Measurements from ENCODE around the gene INTS6. TPM values are rescaled to one million over a fixed set of nuclear protein-coding genes. Genes with fewer than 3 reads are reported as not detected.

Gene INTS6
- total RNA-seq, 4 donors from 2014 or later = 16.5 to 24.4 (median 18.0) TPM

GRCh38 chr13:51364404-51365008 lies 88.3 kb downstream of the INTS6 start:
- no peaks in the 10 kb centered on the region for H3K4me1 ChIP-seq
- intact Hi-C loops (cut with DNase I; ENCODE audit: low total_unique reads) = no loop called here
- no peak overlapping the region for H3K27ac ChIP-seq
- no peaks in the 10 kb centered on the region for H3K27me3 ChIP-seq
- in situ Hi-C loops (cut with MboI; ENCODE audit: low sequenced_read_pairs in 4 of 4) = no loop called here
- TF ChIP-seq CTCF (IDR thresholded peaks at IDR 0.05 in 4 of 5, conservative IDR thresholded peaks at IDR 0.05 in 1 of 5) (no peak), POLR2A (IDR thresholded peaks at IDR 0.05) (no peak)
- H3K9me3 ChIP-seq = no peaks in the 10 kb centered on the region
- no peak for DNase-seq
- no peak for ATAC-seq
- peaks cover 0 to 50% of the 10 kb centered on the region in 2 donors for H3K36me3 ChIP-seq
- no peak overlapping the region for H3K4me3 ChIP-seq

DNA sequence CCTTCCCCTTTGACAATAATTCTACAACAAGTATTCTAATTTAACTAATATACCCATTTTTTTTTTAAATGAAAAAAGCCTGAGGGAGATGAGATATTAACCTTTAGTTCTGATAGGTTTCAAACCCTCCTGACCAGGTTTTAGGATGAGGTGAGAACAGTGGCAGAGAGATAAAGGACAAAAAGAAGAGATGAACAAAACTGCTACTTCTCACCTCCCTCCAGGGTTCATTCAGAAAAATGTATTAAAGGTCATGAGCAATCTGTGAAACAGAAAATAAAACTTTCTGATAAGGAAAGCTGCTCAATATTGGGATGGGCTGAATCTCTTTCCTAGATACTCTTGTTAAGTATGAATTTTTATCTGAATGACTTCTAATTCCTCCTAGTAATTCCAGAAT lies 89.2 kb downstream of the INTS6 start:
- Histone ChIP-seq H3K27ac (no peak overlapping the region), H3K9me3 (no peaks in the 10 kb centered on the region), H3K27me3 (no peaks in the 10 kb centered on the region), H3K36me3 (peaks cover 0 to 41% of the 10 kb centered on the region in 2 donors), H3K4me3 (no peak overlapping the region), H3K4me1 (no peaks in the 10 kb centered on the region)
- in situ Hi-C loops (cut with MboI; ENCODE audit: low sequenced_read_pairs in 4 of 4) = no loop called here
- TF ChIP-seq POLR2A (IDR thresholded peaks at IDR 0.05) = no peak
- no peak for TF ChIP-seq CTCF (IDR thresholded peaks at IDR 0.05 in 4 of 5, conservative IDR thresholded peaks at IDR 0.05 in 1 of 5)
- intact Hi-C loops (cut with DNase I; ENCODE audit: low total_unique reads) = no loop called here
- ATAC-seq (no peak), DNase-seq (no peak)

DNA sequence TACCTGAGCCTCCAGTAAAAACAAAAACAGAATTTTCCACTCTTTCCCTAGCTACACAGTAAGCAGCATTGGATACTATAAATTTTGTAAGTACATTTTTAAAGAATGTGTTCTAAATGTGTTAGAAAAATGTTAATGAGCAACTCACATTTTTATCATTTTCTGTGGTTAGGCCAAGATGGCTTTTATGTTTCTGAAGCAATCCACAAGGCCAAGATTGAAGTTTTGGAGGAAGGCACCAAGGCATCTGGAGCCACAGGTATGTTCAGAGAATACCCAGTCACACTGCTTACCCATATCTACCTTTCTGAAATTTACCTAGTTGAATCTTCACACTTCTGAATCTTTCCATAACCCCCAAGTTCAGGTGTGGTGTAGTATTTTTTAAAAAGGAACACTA lies 91.7 kb downstream of the INTS6 start:
- Histone ChIP-seq H3K27me3 (no peaks in the 10 kb centered on the region), H3K9me3 (no peaks in the 10 kb centered on the region), H3K27ac (no peak overlapping the region), H3K4me3 (no peak overlapping the region), H3K4me1 (no peaks in the 10 kb centered on the region), H3K36me3 (peaks cover 0 to 17% of the 10 kb centered on the region in 2 donors)
- in situ Hi-C loops (cut with MboI; ENCODE audit: low sequenced_read_pairs in 4 of 4) = no loop called here
- ATAC-seq (no peak), DNase-seq (no peak)
- TF ChIP-seq CTCF (IDR thresholded peaks at IDR 0.05 in 4 of 5, conservative IDR thresholded peaks at IDR 0.05 in 1 of 5) (no peak), POLR2A (IDR thresholded peaks at IDR 0.05) (no peak)
- intact Hi-C loops (cut with DNase I; ENCODE audit: low total_unique reads) = no loop called here

- intact Hi-C loops (cut with DNase I; ENCODE audit: low total_unique reads) = no loop called here
- no peak for DNase-seq
- TF ChIP-seq POLR2A (IDR thresholded peaks at IDR 0.05) = no peak
- no peak for TF ChIP-seq CTCF (IDR thresholded peaks at IDR 0.05 in 4 of 5, conservative IDR thresholded peaks at IDR 0.05 in 1 of 5)
- no peak for ATAC-seq
- no peak overlapping the region for H3K4me3 ChIP-seq
- H3K27ac ChIP-seq = no peak overlapping the region
- H3K9me3 ChIP-seq = no peaks in the 10 kb centered on the region
- H3K27me3 ChIP-seq = no peaks in the 10 kb centered on the region
- no peaks in the 10 kb centered on the region for H3K4me1 ChIP-seq
- in situ Hi-C loops (cut with MboI; ENCODE audit: low sequenced_read_pairs in 4 of 4) = no loop called here
- peaks cover 0 to 11% of the 10 kb centered on the region in 2 donors for H3K36me3 ChIP-seq
Measured at GRCh38 chr13:51360489-51360888, 92.3 kb downstream of the INTS6 start.

DNA sequence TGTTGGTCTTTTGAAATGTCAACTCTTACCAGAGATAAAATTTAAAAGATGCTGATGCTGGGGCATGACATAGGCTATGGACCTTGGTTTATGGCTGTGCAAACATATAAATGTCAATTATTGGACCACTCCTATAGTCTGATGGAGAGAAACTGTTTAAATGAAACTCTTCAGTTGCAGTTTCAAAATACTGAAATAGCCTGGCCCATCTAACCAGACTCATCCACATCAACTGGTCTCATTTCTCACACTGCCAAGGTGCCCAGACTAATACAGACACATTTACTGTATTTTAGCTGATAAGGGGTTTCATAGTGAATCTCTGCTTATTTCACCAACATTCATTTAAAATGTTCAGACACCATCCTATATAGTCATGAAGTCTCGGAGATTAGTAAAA lies 93.5 kb downstream of the INTS6 start:
- no peaks in the 10 kb centered on the region for H3K27me3 ChIP-seq
- TF ChIP-seq CTCF (IDR thresholded peaks at IDR 0.05 in 4 of 5, conservative IDR thresholded peaks at IDR 0.05 in 1 of 5) (no peak), POLR2A (IDR thresholded peaks at IDR 0.05) (no peak)
- H3K4me3 ChIP-seq = no peak overlapping the region
- H3K9me3 ChIP-seq = no peaks in the 10 kb centered on the region
- H3K27ac ChIP-seq = no peak overlapping the region
- intact Hi-C loops (cut with DNase I; ENCODE audit: low total_unique reads) = no loop called here
- no peak for ATAC-seq
- H3K4me1 ChIP-seq = no peaks in the 10 kb centered on the region
- H3K36me3 ChIP-seq = no peaks in the 10 kb centered on the region
- DNase-seq = no peak
- in situ Hi-C loops (cut with MboI; ENCODE audit: low sequenced_read_pairs in 4 of 4) = no loop called here
